ENCODE data around the gene PROCA1. TPM values are rescaled to one million over a fixed set of nuclear protein-coding genes. Genes with fewer than 3 reads are reported as not detected.

PROCA1 gene
- total and polyA plus RNA-seq, 9 of the 15 experiments (the other 6 are each of a cell fraction or from before 2014, with no cell fraction given): 0.78 to 16.2 (median 5.6) TPM

GRCh38 chr17:28724500-28725165 lies 12.9 kb upstream of the PROCA1 start (continued):
- no peak for TF ChIP-seq CTCF (IDR thresholded peaks at IDR 0.05 in 2 of 3, conservative IDR thresholded peaks at IDR 0.05 in 1 of 3; ENCODE audit: insufficient read depth in 2 of 3, low read depth in 1 of 3, low read length in 3 of 3)
- no peak for TF ChIP-seq ZNF12 (CRISPR knock-in tag; IDR thresholded peaks at IDR 0.05)
- peak; percentile 87 for TF ChIP-seq SUPT5H (IDR thresholded peaks at IDR 0.05)
- TF ChIP-seq NFE2 (IDR thresholded peaks at IDR 0.05; ENCODE audit: low read depth): no peak
- TF ChIP-seq ZNF3 (CRISPR knock-in tag; IDR thresholded peaks at IDR 0.05): no peak
- no peak for TF ChIP-seq TRIM28 (IDR thresholded peaks at IDR 0.05)
- TF ChIP-seq YY1 (IDR thresholded peaks at IDR 0.05; ENCODE audit: borderline replicate concordance in 1 of 3, control insufficient read depth in 1 of 3, extremely low read depth in 1 of 3, insufficient read depth in 3 of 3, insufficient read length in 1 of 3, insufficient replicate concordance in 2 of 3, low read depth in 1 of 3, low read length in 2 of 3): no peak
- TF ChIP-seq TBP (optimal IDR thresholded peaks at IDR 0.05; ENCODE audit: low read depth, low read length): no peak
- no peak for TF ChIP-seq ZNF609 (CRISPR knock-in tag; IDR thresholded peaks at IDR 0.05; ENCODE audit: borderline replicate concordance)
- no peak for TF ChIP-seq PBX2 (CRISPR knock-in tag; IDR thresholded peaks at IDR 0.05; ENCODE audit: low read depth)
- TF ChIP-seq PBX2 (tag; conservative IDR thresholded peaks at IDR 0.05; ENCODE audit: low read depth): no peak
- TF ChIP-seq HMGN3 (IDR thresholded peaks at IDR 0.05; ENCODE audit: borderline replicate concordance, extremely low read depth, insufficient read length, low read depth, low read length): peak; percentile 20
- no peak for TF ChIP-seq MBD1 (CRISPR knock-in tag; IDR thresholded peaks at IDR 0.05)
- TF ChIP-seq ZFX (CRISPR knock-in tag; IDR thresholded peaks at IDR 0.05): no peak
- no peak for TF ChIP-seq TEAD2 (tag; IDR thresholded peaks at IDR 0.05)
